T-helper 1 cell treated with Interleukin-12 subunit alpha and Interleukin-12 subunit beta and Interleukin-4 antibody, amounts not matched to agents 30 μg/mL and 1 μg/mL, for 36 hours (primary cell): Measurements from ENCODE around the gene ARFGAP1.

ENCODE experiments used
- H3K27ac Mint-ChIP-seq: one replicate; pipeline ENCODE4 v1.8.0; 2021; ENCODE audit warnings: mild to moderate bottlenecking, mixed read lengths
- H3K27me3 Mint-ChIP-seq: one replicate; pipeline ENCODE4 v1.8.0; 2021; ENCODE audit warnings: low read depth, mixed read lengths
- H3K36me3 Mint-ChIP-seq: one replicate; pipeline ENCODE4 v1.8.0; 2021; ENCODE audit warnings: low read depth, mixed read lengths
- H3K4me1 Mint-ChIP-seq: one replicate; pipeline ENCODE4 v1.8.0; 2021; ENCODE audit warnings: low read depth, mixed read lengths
- H3K4me3 Mint-ChIP-seq: one replicate; pipeline ENCODE4 v1.8.0; 2021; ENCODE audit warnings: mild to moderate bottlenecking, moderate library complexity, mixed read lengths
- H3K9me3 Mint-ChIP-seq: one replicate; pipeline ENCODE4 v1.8.0; 2021; ENCODE audit warnings: mixed read lengths

The ARFGAP1 gene

GRCh38 chr20:63235399-63235983 is 37.1 kb upstream of the ARFGAP1 start, which contains the start of gene BIRC7:
TSS of gene BIRC7 (plus strand) at chr20:63235905. CDS start at chr20:63236097, 192 bp downstream.
- Mint-ChIP-seq H3K4me3 (no peak within 1 kb of the TSS), H3K4me1 (no peaks in the 10 kb centered on the region), H3K9me3 (no peaks in the 10 kb centered on the region), H3K27me3 (peaks cover 19% of the 10 kb centered on the region), H3K36me3 (no peaks in the 10 kb centered on the region), H3K27ac (no peak within 1 kb of the TSS)

- Mint-ChIP-seq H3K27ac (no peak overlapping the region), H3K36me3 (no peaks in the 10 kb centered on the region), H3K4me3 (no peak overlapping the region), H3K27me3 (peaks cover 13% of the 10 kb centered on the region), H3K4me1 (no peaks in the 10 kb centered on the region), H3K9me3 (no peaks in the 10 kb centered on the region)
Observed at GRCh38 chr20:63236116-63236837, 36.3 kb upstream of the ARFGAP1 start.

- H3K27me3 Mint-ChIP-seq: no peaks in the 10 kb centered on the region
- H3K9me3 Mint-ChIP-seq: no peaks in the 10 kb centered on the region
- no peaks in the 10 kb centered on the region for H3K4me1 Mint-ChIP-seq
- no peak overlapping the region for H3K27ac Mint-ChIP-seq
- H3K36me3 Mint-ChIP-seq: no peaks in the 10 kb centered on the region
- no peak overlapping the region for H3K4me3 Mint-ChIP-seq
Observed at GRCh38 chr20:63238031-63238430, 34.6 kb upstream of the ARFGAP1 start.

GRCh38 chr20:63238514-63239125 is 34.0 kb upstream of the ARFGAP1 start:
- H3K27me3 Mint-ChIP-seq: no peaks in the 10 kb centered on the region
- no peak overlapping the region for H3K27ac Mint-ChIP-seq
- no peaks in the 10 kb centered on the region for H3K4me1 Mint-ChIP-seq
- H3K9me3 Mint-ChIP-seq: no peaks in the 10 kb centered on the region
- H3K4me3 Mint-ChIP-seq: no peak overlapping the region
- H3K36me3 Mint-ChIP-seq: no peaks in the 10 kb centered on the region

- H3K4me3 Mint-ChIP-seq: no peak overlapping the region
Observed at GRCh38 chr20:63239431-63239830, 33.2 kb upstream of the ARFGAP1 start.

GRCh38 chr20:63240004-63240403 is 32.6 kb upstream of the ARFGAP1 start:
- Mint-ChIP-seq H3K27me3 (no peaks in the 10 kb centered on the region), H3K36me3 (no peaks in the 10 kb centered on the region), H3K27ac (no peak overlapping the region), H3K4me1 (no peaks in the 10 kb centered on the region), H3K9me3 (no peaks in the 10 kb centered on the region), H3K4me3 (no peak overlapping the region)

More at GRCh38 chr20:63239431-63239830, 33.2 kb upstream of the ARFGAP1 start:
- no peaks in the 10 kb centered on the region for H3K9me3 Mint-ChIP-seq
- H3K27me3 Mint-ChIP-seq: no peaks in the 10 kb centered on the region
- no peaks in the 10 kb centered on the region for H3K4me1 Mint-ChIP-seq
- no peak overlapping the region for H3K27ac Mint-ChIP-seq
- no peaks in the 10 kb centered on the region for H3K36me3 Mint-ChIP-seq

- Mint-ChIP-seq H3K27ac (no peak overlapping the region), H3K36me3 (no peaks in the 10 kb centered on the region), H3K27me3 (no peaks in the 10 kb centered on the region), H3K4me3 (no peak overlapping the region), H3K4me1 (no peaks in the 10 kb centered on the region), H3K9me3 (no peaks in the 10 kb centered on the region)
Observed at GRCh38 chr20:63241272-63241671, 31.3 kb upstream of the ARFGAP1 start.

GRCh38 chr20:63242736-63243135 is 29.9 kb upstream of the ARFGAP1 start:
- Mint-ChIP-seq H3K27ac (no peak overlapping the region), H3K27me3 (no peaks in the 10 kb centered on the region), H3K36me3 (no peaks in the 10 kb centered on the region), H3K4me1 (no peaks in the 10 kb centered on the region), H3K9me3 (no peaks in the 10 kb centered on the region), H3K4me3 (no peak overlapping the region)

GRCh38 chr20:63243604-63244247 is 28.9 kb upstream of the ARFGAP1 start:
- no peak overlapping the region for H3K4me3 Mint-ChIP-seq
- no peaks in the 10 kb centered on the region for H3K9me3 Mint-ChIP-seq
- no peaks in the 10 kb centered on the region for H3K4me1 Mint-ChIP-seq
- no peaks in the 10 kb centered on the region for H3K36me3 Mint-ChIP-seq
- no peaks in the 10 kb centered on the region for H3K27me3 Mint-ChIP-seq
- H3K27ac Mint-ChIP-seq: no peak overlapping the region

- no peak overlapping the region for H3K4me3 Mint-ChIP-seq
- no peaks in the 10 kb centered on the region for H3K36me3 Mint-ChIP-seq
- no peaks in the 10 kb centered on the region for H3K4me1 Mint-ChIP-seq
- H3K27me3 Mint-ChIP-seq: no peaks in the 10 kb centered on the region
- H3K9me3 Mint-ChIP-seq: no peaks in the 10 kb centered on the region
- H3K27ac Mint-ChIP-seq: no peak overlapping the region
Observed at GRCh38 chr20:63244468-63244867, 28.1 kb upstream of the ARFGAP1 start.

- H3K4me3 Mint-ChIP-seq: no peak overlapping the region
- H3K27ac Mint-ChIP-seq: no peak overlapping the region
- no peaks in the 10 kb centered on the region for H3K9me3 Mint-ChIP-seq
Observed at GRCh38 chr20:63246490-63247288, 25.9 kb upstream of the ARFGAP1 start.

GRCh38 chr20:63247671-63248228 is 24.9 kb upstream of the ARFGAP1 start:
- Mint-ChIP-seq H3K27ac (no peak overlapping the region), H3K36me3 (no peaks in the 10 kb centered on the region), H3K27me3 (peaks cover 10% of the 10 kb centered on the region), H3K9me3 (no peaks in the 10 kb centered on the region), H3K4me3 (no peak overlapping the region), H3K4me1 (no peaks in the 10 kb centered on the region)

More at GRCh38 chr20:63246490-63247288, 25.9 kb upstream of the ARFGAP1 start:
- Mint-ChIP-seq H3K36me3 (no peaks in the 10 kb centered on the region), H3K27me3 (peaks cover 4% of the 10 kb centered on the region), H3K4me1 (no peaks in the 10 kb centered on the region)

GRCh38 chr20:63248835-63249591 is 23.6 kb upstream of the ARFGAP1 start:
- no peaks in the 10 kb centered on the region for H3K9me3 Mint-ChIP-seq
- peaks cover 15% of the 10 kb centered on the region for H3K27me3 Mint-ChIP-seq
- no peaks in the 10 kb centered on the region for H3K4me1 Mint-ChIP-seq
- no peak overlapping the region for H3K27ac Mint-ChIP-seq
- no peaks in the 10 kb centered on the region for H3K36me3 Mint-ChIP-seq
- no peak overlapping the region for H3K4me3 Mint-ChIP-seq
